K562 (cell line): Measurements from ENCODE around the gene LRRC51. TPM values are rescaled to one million over a fixed set of nuclear protein-coding genes. Genes with fewer than 3 reads are reported as not detected.
A peak's percentile ranks its signal among the peaks of the same experiment; 100 is the strongest.
"Not testable (repeated sequence)": the region's sequence is repeated elsewhere in the genome, so short reads cannot be mapped to it uniquely, and the experiment has no call there.

Experiments used
- ATAC-seq: fragments of 200-7000 bp; cut with Tn5 transposase; 3 replicates; pipeline ENCODE4 v1.9.1; 2020; ENCODE audit warnings: moderate library complexity
- BruUV-seq: library from RNA; stranded (reverse); fragments of 400-500 nt; replicated peaks from 2 replicates; lab custom pipeline; 2021; lab: Mats Ljungman, UMichigan
- CTCF ChIA-PET: fragments of 300-600 bp; formaldehyde crosslinking; extraction: SDS; loops from one replicate; lab custom pipeline; 2021; ENCODE audit warnings: low intra/inter-chr PET ratio; lab: Yijun Ruan, JAX
- POLR2A ChIA-PET: fragments of 300-600, 350-650 bp; sonication (Branson Sonifier 250); formaldehyde crosslinking; extraction: SDS; loops from one replicate; lab custom pipeline; 2021; ENCODE audit warnings: antibody characterized with exemption, inconsistent platforms; lab: Yijun Ruan, JAX
- DNase-seq, 4 experiments: peaks; one replicate each; pipeline versions ENCODE4 v3.0.0 to v3.0.0-alpha.2; 2011 to 2018; ENCODE audit warnings: low spot score in 3 of 4, mixed read lengths in 3 of 4; ENCODE audit errors: extremely low read depth in 1 of 4
- FAIRE-seq: peaks from 2 replicates; lab custom pipeline; 2011; peaks lifted over from hg19 to GRCh38; lab: Jason Lieb, UNC
- H2AFZ ChIP-seq: 2 replicates; pipeline ENCODE4 v1.6.0; 2011; ENCODE audit warnings: low read depth, low read length, control low read depth, inconsistent platforms
- H3K27ac ChIP-seq: fragments of 200-600 bp; 3 replicates; pipeline ENCODE4 v1.8.0; 2011; ENCODE audit warnings: low read depth, mild to moderate bottlenecking, control low read depth, inconsistent platforms, low read length, moderate library complexity, mixed read lengths; ENCODE audit errors: extremely low read depth
- H3K27me3 ChIP-seq, 2 experiments: fragments of 300-600 bp in 1 of 2; 2 replicates in 1 of 2; 3 replicates in 1 of 2; pipeline versions ENCODE4 v1.6.0 to v1.8.0; 2011; ENCODE audit warnings: inconsistent platforms in 2 of 2, low read length in 2 of 2, mild to moderate bottlenecking in 1 of 2, mixed read lengths in 1 of 2, moderate library complexity in 1 of 2; ENCODE audit not compliant: control insufficient read depth in 2 of 2, insufficient read depth in 2 of 2
- H3K36me3 ChIP-seq: fragments of 300-600 bp; 3 replicates; pipeline ENCODE4 v1.8.0; 2011; ENCODE audit warnings: mild to moderate bottlenecking, low read length, inconsistent platforms; ENCODE audit not compliant: control insufficient read depth, insufficient read depth
- H3K4me1 ChIP-seq, 2 experiments: fragments of 200-600 bp in 1 of 2; replicated peaks in 1 of 2; 2 replicates in 1 of 2; 3 replicates in 1 of 2; pipeline versions ENCODE4 v1.5.1 to v1.8.0; 2011; ENCODE audit warnings: inconsistent platforms in 2 of 2, low read length in 2 of 2, mild to moderate bottlenecking in 1 of 2, mixed read lengths in 1 of 2, moderate library complexity in 1 of 2; ENCODE audit not compliant: control insufficient read depth in 2 of 2, insufficient read depth in 2 of 2
- H3K4me2 ChIP-seq: 2 replicates; pipeline ENCODE4 v1.6.1; 2011; ENCODE audit warnings: low read length, control low read depth, inconsistent platforms, mixed read lengths; ENCODE audit not compliant: insufficient read depth
- H3K4me3 ChIP-seq: fragments of 200-600 bp; sonication (generic), shearing (Covaris generic); 2 replicates; pipeline ENCODE4 v1.5.1; 2016; ENCODE audit warnings: control low read depth, inconsistent platforms
- H3K79me2 ChIP-seq: fragments of 200-600 bp; 3 replicates; pipeline ENCODE4 v1.8.0; 2011; ENCODE audit warnings: low read length, inconsistent platforms; ENCODE audit not compliant: control insufficient read depth, insufficient read depth
- H3K9ac ChIP-seq, 2 experiments: 2 replicates each; pipeline versions ENCODE4 v1.6.0 to v1.6.1; 2011; ENCODE audit warnings: low read depth in 2 of 2, low read length in 2 of 2, control low read depth in 1 of 2, inconsistent platforms in 1 of 2, mild to moderate bottlenecking in 1 of 2, mixed read lengths in 1 of 2; ENCODE audit not compliant: insufficient read depth in 1 of 2
- H3K9me1 ChIP-seq: one replicate; pipeline ENCODE4 v1.6.0; 2011; ENCODE audit warnings: inconsistent platforms, mild to moderate bottlenecking, low read length, moderate library complexity; ENCODE audit not compliant: control insufficient read depth, insufficient read depth
- H3K9me3 ChIP-seq: replicated peaks from 2 replicates; pipeline ENCODE4 v1.5.1; 2011; ENCODE audit warnings: low read depth, low read length, inconsistent platforms; ENCODE audit not compliant: control insufficient read depth, insufficient read depth
- H4K20me1 ChIP-seq: replicated peaks from 2 replicates; pipeline ENCODE4 v1.6.1; 2011; ENCODE audit warnings: low read length, inconsistent platforms, mixed read lengths; ENCODE audit not compliant: control insufficient read depth, insufficient read depth
- CREM ChIP-seq: IDR thresholded peaks from 2 replicates; pipeline ENCODE4 v1.6.1; 2014; ENCODE audit warnings: antibody characterized with exemption, low read depth
- FOSL1 ChIP-seq: fragments of 200-800 bp; sonication (Bioruptor generic); conservative IDR thresholded peaks from 2 replicates; pipeline ENCODE4 v1.6.1; 2016; ENCODE audit warnings: missing genetic modification characterization, missing compliant biosample characterization
- HMBOX1 ChIP-seq: sonication (generic); IDR thresholded peaks from 2 replicates; pipeline ENCODE4 v1.6.1; 2016
- NCOA1 ChIP-seq: fragments of 450-650 bp; IDR thresholded peaks from 2 replicates; pipeline ENCODE4 v1.6.1; 2016; ENCODE audit warnings: low read depth
- VEZF1 ChIP-seq: fragments of 200-800 bp; sonication (Bioruptor generic); IDR thresholded peaks from 2 replicates; pipeline ENCODE4 v1.6.1; 2017; ENCODE audit warnings: missing genetic modification characterization, missing compliant biosample characterization
- ZNF324 ChIP-seq: fragments of 250-450 bp; sonication (Bioruptor Pico); IDR thresholded peaks from 2 replicates; pipeline ENCODE4 v1.4.0; 2020; ENCODE audit warnings: mild to moderate bottlenecking
- ZNF639 ChIP-seq, 2 experiments: fragments of 200-800 bp in 1 of 2; sonication (Bioruptor generic) in 1 of 2; sonication (generic) in 1 of 2; formaldehyde crosslinking in 1 of 2; IDR thresholded peaks in 1 of 2; conservative IDR thresholded peaks in 1 of 2; 2 replicates each; pipeline versions ENCODE4 v1.5.0 to v1.6.1; 2016 to 2020; ENCODE audit warnings: missing compliant biosample characterization in 1 of 2, missing genetic modification characterization in 1 of 2, missing genetic modification reagents in 1 of 2
- whole genome bisulfite sequencing: fragments of 100-300 bp; shearing (Covaris generic); methylation state at CpG from one replicate; pipeline ENCODE4 v1.1.6; 2016; ENCODE audit warnings: low coverage, mixed read lengths; ENCODE audit not compliant: insufficient coverage; ENCODE audit errors: missing lambda C conversion rate; 5-methylcytosine and 5-hydroxymethylcytosine counted together
- in situ Hi-C: fragments of 300-500 bp; cut with MboI; formaldehyde crosslinking; loops from 4 replicates; pipeline ENCODE4 v1.15.0; 2018; ENCODE audit warnings: inconsistent platforms, mixed read lengths
- intact Hi-C: fragments of 100-400 bp; cut with micrococcal nuclease; formaldehyde crosslinking; loops from 2 replicates; pipeline ENCODE4 v1.14.2; 2022
- polyA plus RNA-seq, 8 experiments: library from polyadenylated mRNA; depleted of rRNA in 4 of 8; stranded (reverse) in 5 of 8; unstranded in 3 of 8; fragments of >200 nt; fragmentation: Nextera tagmentation in 2 of 8; fragmentation: Illumina TruSeq in 1 of 8; extraction: Ambion mirVana in 2 of 8; extraction: Trizol in 1 of 8; gene quantifications; 2 replicates each; pipeline versions ENCODE4 v1.2.1 to v1.2.3, GENCODE V29; 2011 to 2014; ENCODE audit warnings: inconsistent platforms in 1 of 8, missing spikeins in 1 of 8
- total RNA-seq, 7 experiments: library from RNA; depleted of rRNA in 6 of 7; stranded (reverse); fragments of >200 nt in 6 of 7; fragmentation: Illumina TruSeq in 2 of 7; extraction: Trizol in 2 of 7; gene quantifications; 2 replicates each; pipeline versions ENCODE4 v1.2.1 to v1.2.3, GENCODE V29; 2011 to 2021; ENCODE audit warnings: low replicate concordance in 1 of 7

Gene LRRC51
- total and polyA plus RNA-seq, 9 of the 15 experiments (the other 6 are each of a cell fraction or from before 2014, with no cell fraction given), result 4.7 to 10.6 (median 5.6) TPM

- ChIA-PET POLR2A (interaction anchor here (1.2 to 1.7 kb wide), 2 partner anchors 29 to 83 kb away, joined by 3 read pairs; partner anchors contain the start of gene ANAPC15), CTCF (no interaction called here)
- H3K4me1 ChIP-seq, result peaks cover under 1 to 3% of the 10 kb centered on the region in 2 experiments; a peak in 3 of 5 replicates
- H3K9me3 ChIP-seq, result no peaks in the 10 kb centered on the region
- H3K9ac ChIP-seq, result no peak overlapping the region
- WGBS, result 12% methylated on average over 3 of the region's 3 CpGs
- no TSS peak for BruUV-seq
- intact Hi-C loops, result no loop called here
- no peaks in the 10 kb centered on the region for H3K9me1 ChIP-seq
- FAIRE-seq (no peak), DNase-seq (no peak), ATAC-seq (no peak)
- no peaks in the 10 kb centered on the region for H4K20me1 ChIP-seq
- TF ChIP-seq HMBOX1 (0 out of 2 replicates have a peak, but pooled peaks have one; percentile 20), NCOA1 (no peak), ZNF639 (CRISPR knock-in tag; conservative IDR thresholded peaks at IDR 0.05 in 1 of 2, IDR thresholded peaks at IDR 0.05 in 1 of 2) (peak in 1 of 2 experiments; percentile 31; a peak in 1 of 4 replicates), CREM (peak; percentile 15; the same call in 1 of the 2 replicates), VEZF1 (CRISPR knock-in tag) (0 out of 2 replicates have a peak, but pooled peaks have one; percentile 22), FOSL1 (tag) (peak; percentile 59), ZNF324 (CRISPR knock-in tag) (no peak)
- H3K27me3 ChIP-seq, result no peaks in the 10 kb centered on the region
- in situ Hi-C loops, result no loop called here
- H3K4me3 ChIP-seq, result no peak overlapping the region
- H3K4me2 ChIP-seq, result no peak overlapping the region
- no peaks in the 10 kb centered on the region for H3K79me2 ChIP-seq
- H3K27ac ChIP-seq, result no peak overlapping the region
- H2AFZ ChIP-seq, result no peak overlapping the region
- no peaks in the 10 kb centered on the region for H3K36me3 ChIP-seq
Measured at GRCh38 chr11:72141066-72141465, 60.4 kb downstream of the LRRC51 start.

DNA sequence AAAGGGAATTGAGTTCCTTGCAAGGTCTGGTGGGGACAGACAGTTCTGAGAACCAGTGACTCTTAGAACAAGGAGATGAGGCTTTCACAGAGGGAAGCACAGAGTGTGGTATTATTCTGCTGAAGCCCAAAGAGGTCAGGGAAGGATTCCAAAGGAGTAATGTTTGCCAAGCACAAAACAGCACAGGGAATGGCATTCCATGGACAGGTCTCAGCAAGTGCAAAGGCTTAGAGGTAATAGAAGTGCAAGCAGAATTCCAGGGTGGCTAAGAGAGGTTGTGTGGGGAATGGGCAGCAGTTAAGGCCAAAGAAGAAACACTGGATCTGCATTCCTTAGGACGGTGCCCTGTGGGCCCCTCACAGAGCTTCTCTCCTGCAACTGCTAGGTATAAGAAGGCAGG, 61.4 kb downstream of the LRRC51 start:
- DNase-seq, intact Hi-C loops, H3K27ac ChIP-seq, H3K4me2 ChIP-seq, BruUV-seq, CTCF ChIA-PET, H2AFZ ChIP-seq, H3K36me3 ChIP-seq, H3K27me3 ChIP-seq, in situ Hi-C loops, ATAC-seq, H3K9ac ChIP-seq, H3K9me3 ChIP-seq, H4K20me1 ChIP-seq, H3K79me2 ChIP-seq, H3K9me1 ChIP-seq, H3K4me1 ChIP-seq, H3K4me3 ChIP-seq: not testable (repeated sequence)
- peak; percentile 35 for FAIRE-seq
- POLR2A ChIA-PET, result interaction anchor here (0.6 kb wide), 1 partner anchor 108 kb away, joined by 6 read pairs; no protein-coding TSS in a partner anchor
- WGBS, result no CpG with 5 or more reads among the region's 1 CpG
